Lower lobe of right lung (tissue), 2 donors: Measurements from ENCODE around the gene CDHR2. TPM values are rescaled to one million over a fixed set of nuclear protein-coding genes. Genes with fewer than 3 reads are reported as not detected.
A peak's percentile ranks its signal among the peaks of the same experiment; 100 is the strongest.

Experiments
- ATAC-seq, 2 donors: fragments of 200-7000 bp; cut with Tn5 transposase; one replicate each; pipeline ENCODE4 v1.9.1; 2020 to 2022; ENCODE audit warnings: mild to moderate bottlenecking in 2 of 2, moderate library complexity in 2 of 2
- DNase-seq: peaks from one replicate; pipeline ENCODE4 v3.0.0-alpha.2; 2020
- H3K27ac ChIP-seq: fragments of 200-600 bp; one replicate; pipeline ENCODE4 v1.8.0; 2022
- H3K27me3 ChIP-seq: fragments of 200-600 bp; one replicate; pipeline ENCODE4 v1.8.0; 2022; ENCODE audit warnings: low read depth
- H3K36me3 ChIP-seq: fragments of 200-600 bp; one replicate; pipeline ENCODE4 v1.8.0; 2022; ENCODE audit warnings: mild to moderate bottlenecking
- H3K4me1 ChIP-seq: fragments of 200-600 bp; one replicate; pipeline ENCODE4 v1.8.0; 2022
- H3K4me3 ChIP-seq: fragments of 200-600 bp; one replicate; pipeline ENCODE4 v1.8.0; 2022; ENCODE audit warnings: mild to moderate bottlenecking
- H3K9me3 ChIP-seq: fragments of 200-600 bp; one replicate; pipeline ENCODE4 v1.8.0; 2022
- CTCF ChIP-seq: fragments of 200-600 bp; IDR thresholded peaks from one replicate; pipeline ENCODE4 v1.8.0; 2022; ENCODE audit warnings: antibody characterized with exemption, mild to moderate bottlenecking
- intact Hi-C: fragments of 100-400 bp; cut with DNase I; formaldehyde crosslinking; loops from one replicate; pipeline ENCODE4 v1.11.0; 2022
- total RNA-seq: library from RNA; stranded (reverse); fragmentation: NEBNext Ultra II Directional; extraction: Animal tissue kit (Norgen Biotek cat#: 25700); gene quantifications from one replicate; pipeline ENCODE4 v1.2.1, GENCODE V29; 2021
- donor health status: DM: no; HTN: yes; CAD: no; lungs with severe emphysema.

The CDHR2 gene
- total RNA-seq, 1 donor from 2014 or later: 0.62 TPM

- peak; percentile 70 for DNase-seq
- ATAC-seq: no peak
- peaks cover 12% of the 10 kb centered on the region for H3K4me1 ChIP-seq
- no peak for TF ChIP-seq CTCF
- no peaks in the 10 kb centered on the region for H3K36me3 ChIP-seq
- no peak overlapping the region for H3K27ac ChIP-seq
- intact Hi-C loops: no loop called here
- peaks cover 17% of the 10 kb centered on the region for H3K27me3 ChIP-seq
- H3K4me3 ChIP-seq: no peak overlapping the region
- no peaks in the 10 kb centered on the region for H3K9me3 ChIP-seq
Observed at GRCh38 chr5:176611435-176611834, 62.3 kb downstream of the CDHR2 start.

- intact Hi-C loops: no loop called here
- Histone ChIP-seq H3K4me1 (peaks cover 12% of the 10 kb centered on the region), H3K4me3 (no peak overlapping the region), H3K9me3 (no peaks in the 10 kb centered on the region), H3K27ac (no peak overlapping the region), H3K36me3 (no peaks in the 10 kb centered on the region), H3K27me3 (peaks cover 17% of the 10 kb centered on the region)
- ATAC-seq (no peak), DNase-seq (no peak)
- no peak for TF ChIP-seq CTCF
Observed at GRCh38 chr5:176612008-176612407, 62.9 kb downstream of the CDHR2 start.

- H3K4me3 ChIP-seq: no peak overlapping the region
- H3K4me1 ChIP-seq: peaks cover 12% of the 10 kb centered on the region
- H3K9me3 ChIP-seq: no peaks in the 10 kb centered on the region
- no peak overlapping the region for H3K27ac ChIP-seq
- no peaks in the 10 kb centered on the region for H3K36me3 ChIP-seq
- DNase-seq (no peak), ATAC-seq (no peak)
- peaks cover 24% of the 10 kb centered on the region for H3K27me3 ChIP-seq
- intact Hi-C loops: no loop called here
- TF ChIP-seq CTCF: no peak
Observed at GRCh38 chr5:176612855-176613254, 63.7 kb downstream of the CDHR2 start.

- Histone ChIP-seq H3K9me3 (no peaks in the 10 kb centered on the region), H3K27me3 (peaks cover 39% of the 10 kb centered on the region), H3K4me3 (no peak overlapping the region), H3K27ac (no peak overlapping the region), H3K4me1 (peaks cover 19% of the 10 kb centered on the region), H3K36me3 (no peaks in the 10 kb centered on the region)
- no peak for TF ChIP-seq CTCF
- DNase-seq: no peak
- ATAC-seq: no peak
- intact Hi-C loops: no loop called here
Observed at GRCh38 chr5:176614805-176615478, 65.8 kb downstream of the CDHR2 start.

- no peak overlapping the region for H3K4me3 ChIP-seq
- peaks cover 18% of the 10 kb centered on the region for H3K4me1 ChIP-seq
- intact Hi-C loops: no loop called here
- H3K27ac ChIP-seq: no peak overlapping the region
- peaks cover 54% of the 10 kb centered on the region for H3K27me3 ChIP-seq
- H3K9me3 ChIP-seq: no peaks in the 10 kb centered on the region
- H3K36me3 ChIP-seq: no peaks in the 10 kb centered on the region
- no peak for DNase-seq
- no peak for TF ChIP-seq CTCF
- no peak for ATAC-seq
Observed at GRCh38 chr5:176616511-176616910, 67.4 kb downstream of the CDHR2 start.
